Occipital lobe (tissue), 2 donors: Measurements from ENCODE around the gene SH2D3C. TPM values are rescaled to one million over a fixed set of nuclear protein-coding genes. Genes with fewer than 3 reads are reported as not detected.
A peak's percentile ranks its signal among the peaks of the same experiment; 100 is the strongest.

Experiments used
- DNase-seq: peaks from one replicate; lab custom pipeline; 2025; lab: John Stamatoyannopoulos, UW
- total RNA-seq: library from RNA; depleted of rRNA; stranded (reverse); fragments of >200 nt; gene quantifications from one replicate; pipeline ENCODE4 v1.2.3, GENCODE V29; 2014

Gene SH2D3C
- total RNA-seq, 1 donor from 2014 or later = 5.1 TPM

GRCh38 chr9:127744398-127745110 is 33.9 kb downstream of the SH2D3C start:
- no peak for DNase-seq

GRCh38 chr9:127742435-127743088 is 35.9 kb downstream of the SH2D3C start:
- DNase-seq = no peak

GRCh38 chr9:127741831-127742434 is 36.5 kb downstream of the SH2D3C start:
- DNase-seq = peak; percentile 61

GRCh38 chr9:127739614-127740330 is 38.7 kb downstream of the SH2D3C start:
- no peak for DNase-seq

GRCh38 chr9:127738666-127739065 is 39.8 kb downstream of the SH2D3C start:
- DNase-seq = no peak

GRCh38 chr9:127735530-127736185 is 42.8 kb downstream of the SH2D3C start:
- DNase-seq = no peak

GRCh38 chr9:127734747-127735529 is 43.5 kb downstream of the SH2D3C start, which contains the start of gene TOR2A:
TOR2A (minus strand) TSS chr9:127735294; CDS start chr9:127735270, 24 bp downstream.
- peak; percentile 98 for DNase-seq

- no peak for DNase-seq
Measured at GRCh38 chr9:127734247-127734746, 44.2 kb downstream of the SH2D3C start.

GRCh38 chr9:127733614-127734013 is 44.9 kb downstream of the SH2D3C start:
- DNase-seq = no peak

- DNase-seq = no peak
Measured at GRCh38 chr9:127732444-127732843, 46.0 kb downstream of the SH2D3C start.

- no peak for DNase-seq
Measured at GRCh38 chr9:127731938-127732337, 46.5 kb downstream of the SH2D3C start.

- DNase-seq = no peak
Measured at GRCh38 chr9:127730799-127731410, 47.6 kb downstream of the SH2D3C start.

GRCh38 chr9:127730262-127730661 is 48.2 kb downstream of the SH2D3C start:
- DNase-seq = no peak

GRCh38 chr9:127729522-127730256 is 48.8 kb downstream of the SH2D3C start:
- DNase-seq = no peak

GRCh38 chr9:127728808-127729207 is 49.7 kb downstream of the SH2D3C start:
- no peak for DNase-seq

- no peak for DNase-seq
Measured at GRCh38 chr9:127726871-127727270, 51.6 kb downstream of the SH2D3C start.

- DNase-seq = no peak
Measured at GRCh38 chr9:127724012-127724411, 54.5 kb downstream of the SH2D3C start.

- DNase-seq = no peak
Measured at GRCh38 chr9:127723444-127723843, 55.0 kb downstream of the SH2D3C start.

- no peak for DNase-seq
Measured at GRCh38 chr9:127723013-127723412, 55.5 kb downstream of the SH2D3C start.
